HG03045 (cell line): Measurements from ENCODE around the gene DAO.

ENCODE experiments used
- ATAC-seq: cut with Tn5 transposase; IDR thresholded peaks from one replicate; pipeline ENCODE4 v1.9.1; 2021; ENCODE audit warnings: mild to moderate bottlenecking, moderate library complexity; ENCODE audit not compliant: unreplicated experiment

The DAO gene

DNA sequence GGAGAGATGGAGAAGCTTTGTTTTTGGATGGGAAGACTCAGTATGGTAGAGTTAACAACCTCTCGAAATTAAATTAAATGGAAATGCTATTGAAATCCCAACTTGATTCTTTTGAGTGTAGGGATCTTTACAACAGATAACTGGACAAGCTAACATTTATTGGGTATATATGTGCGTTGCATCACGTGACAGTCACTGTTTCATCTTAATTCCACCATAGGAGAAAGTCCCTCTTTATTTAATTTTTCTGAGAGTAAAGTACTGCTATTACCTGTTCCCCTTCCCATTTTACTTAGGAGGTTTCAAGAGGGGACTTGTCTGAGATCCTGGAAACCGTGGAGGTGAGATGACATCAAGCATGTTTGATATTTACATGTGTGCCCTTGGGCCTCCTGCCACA is 11.1 kb upstream of the DAO start:
- no peak for ATAC-seq

DNA sequence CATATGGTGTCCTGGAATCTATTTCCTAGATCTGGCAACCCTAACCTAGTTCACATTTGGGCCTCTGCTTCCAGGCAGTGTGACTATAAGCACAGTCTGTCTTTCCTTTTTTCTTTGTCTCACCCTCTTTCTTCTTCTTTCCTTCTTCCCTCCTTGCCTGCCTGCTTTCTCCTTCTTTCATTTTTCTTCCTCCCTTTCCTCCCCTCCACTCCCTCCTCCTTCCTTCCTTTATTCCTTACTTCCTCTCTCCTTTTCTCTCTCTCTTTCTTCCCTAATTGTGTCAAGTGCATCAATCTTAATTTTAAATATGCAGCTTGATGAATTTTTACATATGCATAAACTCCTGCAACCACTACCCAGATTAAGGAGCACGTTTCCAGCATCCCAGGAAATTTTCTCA is 4.6 kb upstream of the DAO start:
- no peak for ATAC-seq

DNA sequence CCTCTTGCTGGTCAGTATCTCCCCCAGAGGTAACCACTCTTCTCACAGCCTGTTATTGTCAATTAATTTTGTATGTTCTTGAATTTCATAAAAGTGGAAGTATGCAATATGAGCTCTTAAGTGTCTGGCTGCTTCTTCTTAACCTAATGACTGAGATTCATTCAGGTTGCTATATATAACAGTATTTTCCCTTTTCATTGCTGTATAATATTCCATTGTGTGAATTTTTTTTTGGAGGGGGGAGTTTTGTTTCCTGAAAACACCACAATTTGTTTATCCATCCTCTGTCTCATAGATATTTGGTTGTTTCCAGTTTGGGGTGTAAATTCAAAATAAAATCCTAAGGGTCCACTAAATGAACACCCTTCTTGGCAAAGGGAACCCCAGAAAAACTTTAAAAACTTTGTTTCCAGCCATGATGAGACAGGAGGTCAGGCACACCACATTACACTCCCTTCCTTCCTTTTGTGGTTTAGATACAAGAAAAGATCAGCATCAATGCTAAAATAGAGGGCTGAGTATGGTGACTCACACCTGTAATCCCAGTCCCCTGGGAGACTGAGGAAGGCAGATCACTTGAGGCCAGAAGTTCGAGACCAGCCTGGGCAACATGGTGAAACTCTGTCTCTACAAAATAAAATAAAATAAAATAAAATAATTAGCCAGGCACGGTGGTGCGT is 4.1 kb upstream of the DAO start:
- no peak for ATAC-seq

- ATAC-seq, result no peak
Measured at GRCh38 chr12:108876550-108876949, 3.3 kb upstream of the DAO start.

DNA sequence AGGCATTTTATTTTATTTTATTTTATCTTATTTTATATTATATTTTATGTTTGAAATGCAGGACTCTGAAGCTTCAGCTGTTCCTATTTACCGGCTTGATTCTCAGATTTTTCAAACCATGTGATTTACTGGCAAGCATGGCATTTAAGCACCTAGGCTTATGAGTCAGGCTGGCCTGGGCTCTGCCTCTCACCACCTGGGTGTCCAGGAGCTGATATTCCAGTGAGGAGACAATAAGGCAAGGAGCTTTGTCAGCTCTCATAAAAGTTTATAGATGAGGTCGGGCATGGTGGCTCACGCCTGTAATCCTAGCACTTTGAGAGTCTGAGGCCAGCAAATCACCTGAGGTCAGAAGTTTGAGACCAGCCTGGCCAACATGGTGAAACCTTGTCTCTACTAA is 2.1 kb downstream of the DAO start:
- ATAC-seq, result no peak

GRCh38 chr12:108884116-108885012 is 4.5 kb downstream of the DAO start:
- ATAC-seq, result no peak

- no peak for ATAC-seq
Measured at GRCh38 chr12:108886873-108887629, 7.2 kb downstream of the DAO start.

- no peak for ATAC-seq
Measured at GRCh38 chr12:108888031-108888430, 8.1 kb downstream of the DAO start.

DNA sequence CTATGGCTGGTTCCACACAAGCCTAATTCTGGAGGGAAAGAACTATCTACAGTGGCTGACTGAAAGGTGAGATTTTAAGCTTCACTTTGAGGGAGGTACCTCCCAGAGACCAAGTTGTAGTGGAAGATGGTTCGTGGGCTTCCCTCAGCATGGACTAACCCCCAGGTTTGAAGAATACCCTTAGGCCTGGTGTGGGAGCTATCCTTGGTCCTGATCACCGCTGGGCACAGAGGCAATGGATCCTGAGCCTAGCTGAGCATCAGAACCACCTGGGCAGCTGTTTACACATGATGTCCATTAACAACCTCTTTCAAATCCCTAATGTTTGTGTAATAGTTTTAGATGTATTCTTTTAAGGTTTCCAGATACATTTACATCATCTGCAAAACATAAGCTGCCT is 10.3 kb downstream of the DAO start:
- no peak for ATAC-seq

DNA sequence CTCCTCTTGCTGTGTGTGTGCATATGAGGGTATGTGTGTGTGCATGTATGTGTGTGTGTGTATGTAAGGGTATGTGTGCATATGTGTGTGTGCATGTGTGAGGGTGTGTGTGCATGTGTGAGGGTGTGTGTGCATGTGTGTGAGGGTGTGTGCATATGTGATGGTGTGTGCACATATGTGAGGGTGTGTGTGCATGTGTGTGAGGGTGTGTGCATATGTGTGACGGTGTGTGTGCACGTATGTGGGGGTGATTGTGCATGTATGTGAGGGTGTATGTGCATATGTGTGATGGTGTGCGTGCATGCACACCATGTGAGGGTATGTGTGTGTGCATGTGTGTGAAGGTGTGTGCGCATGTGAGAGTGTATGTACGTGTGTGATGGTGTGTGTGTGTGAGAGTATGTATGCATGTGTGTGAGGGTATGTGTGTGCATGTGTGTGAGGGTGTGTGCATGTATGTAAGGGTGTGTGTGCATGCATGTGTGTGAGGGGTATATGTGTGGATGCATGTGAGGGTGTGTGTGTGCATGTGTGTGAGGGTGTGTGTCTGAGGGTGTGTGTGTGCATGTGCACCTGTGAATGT is 15.4 kb downstream of the DAO start:
- no peak for ATAC-seq

DNA sequence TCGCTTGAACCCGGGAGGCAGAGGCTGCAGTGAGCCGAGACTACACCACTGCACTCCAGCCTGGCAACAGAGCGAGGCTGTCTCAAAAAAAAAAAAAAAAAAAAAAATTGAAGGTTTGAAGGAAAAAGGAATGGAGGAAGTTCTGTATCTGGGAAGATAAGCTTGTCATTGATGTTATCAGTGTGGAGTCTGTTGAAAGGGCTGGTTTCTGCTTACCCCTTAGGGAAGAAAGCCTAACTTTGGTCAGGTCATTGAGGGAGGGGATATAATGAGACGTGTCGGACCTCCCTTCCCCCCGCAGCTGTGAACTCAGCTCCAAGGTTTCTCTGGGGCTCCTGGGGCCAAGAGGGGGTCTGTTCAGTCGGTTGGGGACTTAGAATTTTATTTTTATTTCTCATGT is 16.4 kb downstream of the DAO start:
- no peak for ATAC-seq

DNA sequence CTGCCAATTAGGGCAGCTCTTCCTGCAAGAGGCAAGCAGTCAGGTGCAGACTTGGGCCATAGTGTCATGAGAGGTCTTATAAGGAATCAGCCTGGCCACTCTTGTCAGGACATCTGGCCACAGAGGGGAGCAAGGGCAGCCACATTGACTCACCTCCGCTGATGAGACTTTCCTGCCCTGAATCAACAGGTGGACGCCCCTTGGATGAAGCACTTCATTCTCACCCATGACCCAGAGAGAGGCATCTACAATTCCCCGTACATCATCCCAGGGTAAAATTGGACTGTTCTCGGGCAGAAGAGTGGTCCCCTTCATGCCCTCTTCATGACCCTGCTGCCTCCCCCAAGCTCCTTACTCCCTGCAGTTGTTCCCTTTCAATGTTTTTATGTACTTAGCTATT is 16.9 kb downstream of the DAO start:
- no peak for ATAC-seq

DNA sequence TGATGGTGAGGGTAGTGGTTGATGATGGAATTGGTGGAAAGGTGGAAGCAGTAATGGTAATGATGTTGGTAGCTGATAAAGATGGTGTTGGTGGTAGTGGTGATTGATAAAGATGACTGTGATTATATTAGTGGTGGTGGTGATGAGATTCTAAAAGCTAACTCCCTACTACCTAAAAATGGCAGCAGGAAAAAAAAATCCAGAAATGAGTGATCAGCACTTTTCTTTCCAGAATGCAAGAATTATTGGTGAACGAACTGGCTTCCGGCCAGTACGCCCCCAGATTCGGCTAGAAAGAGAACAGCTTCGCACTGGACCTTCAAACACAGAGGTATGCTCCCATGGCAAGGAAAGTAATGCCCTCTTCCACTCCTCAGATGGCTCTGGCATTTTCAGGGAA is 19.3 kb downstream of the DAO start:
- no peak for ATAC-seq

DNA sequence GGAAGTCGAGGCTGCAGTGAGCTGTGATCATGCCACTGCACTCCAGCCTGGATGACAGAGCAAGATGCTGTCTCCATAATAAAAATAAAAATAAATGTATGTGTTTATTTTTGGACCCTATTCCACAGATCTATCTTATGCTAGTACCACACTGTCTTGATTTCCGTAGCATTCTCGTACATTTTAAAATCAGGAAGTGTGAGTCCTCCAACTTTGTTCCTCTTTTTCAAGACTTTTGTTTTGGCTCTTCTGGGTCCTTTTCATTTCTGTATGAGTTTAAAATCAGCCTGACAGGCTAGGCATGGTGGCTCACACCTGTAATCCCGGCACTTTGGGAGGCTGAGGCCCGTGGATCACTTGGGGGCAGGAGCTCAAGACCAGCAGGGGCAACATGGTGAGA is 25.8 kb downstream of the DAO start:
- ATAC-seq, result no peak

DNA sequence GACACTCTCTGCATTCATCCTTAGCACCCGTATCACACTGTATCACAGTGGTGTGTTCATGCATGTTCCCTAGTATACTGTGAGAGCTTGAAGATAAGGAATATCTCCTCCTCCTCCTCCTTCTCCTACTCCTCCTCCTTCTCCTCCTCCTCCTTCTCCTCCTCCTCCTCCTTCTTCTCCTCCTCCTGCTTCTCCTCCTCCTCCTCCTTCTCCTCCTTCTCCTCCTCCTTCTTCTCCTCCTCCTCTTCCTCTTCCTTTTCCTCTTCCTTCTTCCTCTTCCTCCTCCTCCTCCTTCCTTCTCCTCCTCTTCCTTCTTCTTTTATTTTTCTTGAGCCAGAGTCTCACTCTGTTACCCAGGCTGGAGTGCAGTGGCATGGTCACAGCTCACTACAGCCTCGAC is 27.1 kb downstream of the DAO start:
- no peak for ATAC-seq

- ATAC-seq, result no peak
Measured at GRCh38 chr12:108907839-108908351, 28.0 kb downstream of the DAO start.

- no peak for ATAC-seq
Measured at GRCh38 chr12:108910336-108910735, 30.4 kb downstream of the DAO start.

DNA sequence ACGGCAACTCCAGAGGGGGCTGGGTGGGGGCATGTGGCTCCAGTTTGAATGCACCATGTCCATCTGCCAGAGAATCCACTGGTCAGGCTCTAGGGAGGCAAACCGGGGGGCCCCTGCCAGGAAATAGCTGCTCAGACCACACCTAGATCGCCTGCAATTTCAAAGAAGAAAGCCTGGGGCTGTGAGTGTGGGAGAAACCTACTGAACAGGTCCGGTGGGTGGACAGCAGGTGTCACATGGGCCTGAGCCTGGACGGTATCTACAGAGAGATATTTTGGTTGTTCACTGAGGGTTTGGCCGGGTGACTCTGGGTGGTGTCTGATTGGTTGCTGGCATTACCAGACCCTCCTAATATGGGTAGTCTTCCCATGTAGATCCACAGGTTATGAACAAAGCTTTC is 32.0 kb downstream of the DAO start:
- no peak for ATAC-seq

GRCh38 chr12:108912361-108912760 is 32.5 kb downstream of the DAO start:
- ATAC-seq, result no peak

- no peak for ATAC-seq
Measured at GRCh38 chr12:108914121-108914531, 34.2 kb downstream of the DAO start.

DNA sequence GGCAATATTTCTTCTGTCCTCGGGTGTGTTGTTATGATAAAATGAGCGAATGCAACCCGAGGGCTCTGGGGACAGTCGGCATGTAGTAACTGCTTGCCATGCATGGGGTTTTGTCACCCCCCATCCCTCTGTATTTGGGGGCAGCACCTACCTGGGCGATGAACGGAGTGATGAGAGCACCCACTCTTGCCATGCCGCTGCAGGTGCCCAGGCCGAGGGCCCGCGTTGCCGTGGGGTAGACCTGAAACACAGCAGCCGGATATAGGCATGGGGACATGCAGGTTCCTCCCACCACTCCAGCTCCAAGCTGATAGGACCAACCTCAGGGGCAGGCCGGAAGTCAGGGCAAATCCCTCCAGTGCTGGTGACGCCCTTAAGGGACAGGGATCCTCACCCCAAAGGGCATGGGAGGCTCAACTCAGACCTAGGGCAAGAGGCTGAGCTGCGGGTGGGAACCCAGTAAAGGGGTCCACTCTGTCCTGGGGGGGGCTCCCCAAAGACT is 35.8 kb downstream of the DAO start:
- no peak for ATAC-seq
